ENCODE results near the gene APOL1.
"Not testable (repeated sequence)": the region's sequence is repeated elsewhere in the genome, so short reads cannot be mapped to it uniquely, and the experiment has no call there.

The APOL1 gene

DNA sequence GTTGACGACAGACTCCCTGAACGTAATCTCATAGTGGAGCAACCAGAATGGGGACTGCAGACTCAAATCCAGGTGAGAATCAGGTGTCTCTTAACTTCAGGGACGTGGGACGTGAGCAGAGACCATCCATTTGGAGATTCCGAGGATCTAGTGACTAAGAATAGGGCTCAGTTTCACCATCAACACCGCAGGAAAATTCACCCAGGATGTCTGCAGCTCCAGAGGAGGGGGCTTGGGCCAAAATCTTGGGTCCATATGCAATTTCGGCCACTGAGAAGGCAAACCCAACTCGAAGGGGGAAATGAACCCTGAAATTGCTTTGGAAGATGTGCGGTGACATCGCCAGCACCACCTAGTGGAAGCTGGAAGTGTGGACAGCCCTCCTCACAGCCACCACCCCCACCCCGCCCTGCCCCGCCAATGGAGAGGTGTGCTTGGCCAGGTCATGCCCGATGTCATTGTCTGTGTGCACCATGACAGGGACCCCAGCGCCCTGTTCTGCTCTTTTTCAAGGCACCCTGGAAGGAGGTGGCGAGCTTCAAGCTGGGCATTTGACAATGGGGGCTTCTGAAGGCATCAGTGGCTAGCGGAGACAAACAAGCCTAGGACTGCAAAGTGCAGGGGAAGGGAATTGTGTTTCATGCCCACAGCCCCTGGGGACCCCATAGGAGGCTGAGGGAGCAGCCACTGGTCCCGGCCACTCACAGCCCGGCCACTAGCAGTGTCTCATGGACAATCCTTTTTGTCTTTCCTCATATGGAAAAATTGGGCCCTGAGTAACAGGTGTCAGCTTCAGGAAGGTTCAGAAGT lies 24.8 kb downstream of the APOL1 start:
- no peak for FAIRE-seq

GRCh38 chr22:36279219-36279666 lies 26.3 kb downstream of the APOL1 start:
- no peak for FAIRE-seq

- no peak for FAIRE-seq
Measured at GRCh38 chr22:36280379-36280778, 27.4 kb downstream of the APOL1 start.

DNA sequence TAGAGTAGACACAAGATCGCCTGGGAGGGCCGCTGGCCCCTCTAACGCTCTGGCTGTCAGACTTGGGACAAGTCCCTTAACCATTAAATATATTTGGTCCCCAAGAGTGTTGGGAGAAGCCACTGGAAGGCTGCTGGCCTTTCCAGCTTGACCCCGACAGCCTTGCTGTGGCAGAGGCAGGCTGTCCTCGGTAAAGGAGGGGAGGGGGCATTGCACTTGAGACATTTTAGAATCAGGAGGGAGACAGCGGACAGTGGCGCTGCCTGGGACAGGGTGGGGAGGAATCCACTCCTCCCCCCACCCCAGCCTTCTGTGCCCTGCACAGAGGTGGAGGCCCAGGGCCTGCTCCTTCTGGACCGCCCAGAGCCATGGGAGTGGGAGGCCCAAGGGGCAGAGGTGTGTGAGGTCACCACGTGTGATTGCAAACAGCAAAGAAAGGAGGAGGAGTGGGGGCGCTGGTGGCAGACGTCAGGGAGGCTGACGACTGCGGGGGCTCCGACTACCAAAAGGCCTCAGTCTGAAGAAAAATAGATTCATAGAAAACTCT lies 28.9 kb downstream of the APOL1 start:
- no peak for FAIRE-seq

GRCh38 chr22:36282328-36282831 lies 29.4 kb downstream of the APOL1 start:
- no peak for FAIRE-seq

GRCh38 chr22:36284171-36284571 lies 31.2 kb downstream of the APOL1 start:
- FAIRE-seq, result no peak

GRCh38 chr22:36285017-36285416 lies 32.1 kb downstream of the APOL1 start:
- FAIRE-seq, result no peak

- no peak for FAIRE-seq
Measured at GRCh38 chr22:36285545-36285944, 32.6 kb downstream of the APOL1 start.

GRCh38 chr22:36286096-36286957 lies 33.4 kb downstream of the APOL1 start:
- FAIRE-seq, result no peak

DNA sequence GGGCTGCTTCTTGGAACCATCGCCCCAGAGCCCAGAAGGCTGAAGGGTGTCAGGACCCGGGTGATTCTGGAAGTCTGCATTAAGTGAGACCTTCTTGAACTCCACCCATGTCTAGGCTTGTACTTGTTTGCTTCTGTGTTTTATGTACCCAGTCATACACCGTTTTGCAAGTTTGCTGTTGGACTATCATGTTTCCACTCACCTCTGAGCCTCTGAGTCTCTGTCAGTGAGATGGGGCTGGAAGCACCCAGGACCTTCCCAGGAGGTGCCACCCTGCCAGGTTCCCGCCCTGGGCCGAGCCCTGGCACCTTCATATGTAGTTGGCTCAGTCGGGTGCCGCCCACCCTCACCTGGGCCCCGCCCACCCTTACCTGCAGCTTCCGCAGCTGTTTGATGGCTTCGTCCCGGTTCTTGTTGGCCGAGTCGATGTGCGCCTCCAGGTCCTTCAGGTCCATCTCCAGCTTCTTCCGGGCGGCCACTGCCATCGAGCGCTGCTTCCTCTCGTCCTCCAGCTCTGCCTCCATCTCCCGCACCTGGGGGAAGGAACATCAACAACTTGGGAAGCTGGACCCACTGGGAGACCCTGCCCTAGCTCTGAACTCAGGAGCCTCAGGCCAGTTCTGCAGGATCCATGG lies 35.1 kb downstream of the APOL1 start:
- FAIRE-seq, result no peak

DNA sequence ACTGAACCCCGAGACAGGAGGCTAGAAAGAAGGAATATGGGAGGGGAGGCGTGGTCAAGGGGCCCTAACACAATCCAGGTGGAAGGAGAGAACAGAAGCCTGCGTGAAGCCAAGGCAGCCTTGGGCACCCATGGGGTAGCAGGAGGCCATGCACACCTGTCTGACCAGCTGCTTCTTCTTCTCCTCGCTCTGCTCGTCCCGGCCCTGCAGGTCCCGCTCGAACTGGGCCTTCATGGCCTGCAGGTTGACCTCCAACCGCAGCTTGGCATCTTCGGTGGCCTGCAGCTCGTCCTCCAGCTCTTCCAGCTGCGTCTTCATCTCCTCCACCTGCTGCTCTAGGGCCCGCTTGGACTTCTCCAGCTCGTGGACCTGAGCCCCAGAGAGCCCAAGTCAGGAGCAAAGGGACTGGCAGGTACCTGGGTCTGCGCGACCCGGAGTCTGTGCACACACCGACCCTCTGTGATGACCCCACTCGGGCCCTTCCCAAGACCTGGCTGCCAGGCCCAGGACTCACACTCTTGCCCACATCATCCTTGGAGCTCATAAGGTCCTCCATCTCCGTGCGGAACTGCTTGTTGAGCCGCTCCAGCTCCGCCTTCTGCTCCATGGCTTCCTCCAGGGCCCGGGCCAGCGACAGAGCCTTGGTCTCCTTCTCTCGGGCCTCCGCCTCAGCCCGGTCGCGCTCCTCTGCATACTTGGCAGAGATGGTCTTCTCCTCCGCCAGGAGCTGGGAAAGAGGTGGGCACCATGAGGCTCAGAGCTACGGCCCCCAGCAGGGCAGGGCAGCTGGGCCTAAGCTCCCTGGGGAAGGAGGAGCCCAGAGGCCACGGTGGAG lies 35.9 kb downstream of the APOL1 start:
- FAIRE-seq, result no peak

DNA sequence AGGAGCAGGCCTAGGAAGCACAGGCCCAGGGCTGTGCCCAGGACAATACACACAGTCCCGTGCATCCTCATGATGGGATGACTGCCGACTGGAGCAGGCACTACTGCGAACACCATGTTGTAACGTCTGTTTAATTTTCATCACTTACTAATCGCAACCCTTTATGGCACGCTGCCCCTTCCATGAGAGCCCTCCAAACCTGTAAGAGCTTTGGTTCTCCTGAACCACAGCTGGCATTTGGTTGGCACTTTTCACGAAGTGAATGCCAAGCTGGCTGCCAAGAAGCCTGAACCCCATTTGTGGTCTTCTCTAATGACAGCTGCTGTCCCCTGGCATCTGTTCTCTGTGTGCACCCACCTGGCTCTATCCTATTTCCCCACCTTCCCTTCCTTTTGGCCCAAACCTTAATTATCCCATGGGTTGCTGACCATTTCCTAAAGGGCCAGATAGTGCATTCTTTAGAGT lies 36.5 kb downstream of the APOL1 start:
- FAIRE-seq, result no peak

- not testable (repeated sequence) for FAIRE-seq
Measured at GRCh38 chr22:36289948-36290371, 37.0 kb downstream of the APOL1 start.

DNA sequence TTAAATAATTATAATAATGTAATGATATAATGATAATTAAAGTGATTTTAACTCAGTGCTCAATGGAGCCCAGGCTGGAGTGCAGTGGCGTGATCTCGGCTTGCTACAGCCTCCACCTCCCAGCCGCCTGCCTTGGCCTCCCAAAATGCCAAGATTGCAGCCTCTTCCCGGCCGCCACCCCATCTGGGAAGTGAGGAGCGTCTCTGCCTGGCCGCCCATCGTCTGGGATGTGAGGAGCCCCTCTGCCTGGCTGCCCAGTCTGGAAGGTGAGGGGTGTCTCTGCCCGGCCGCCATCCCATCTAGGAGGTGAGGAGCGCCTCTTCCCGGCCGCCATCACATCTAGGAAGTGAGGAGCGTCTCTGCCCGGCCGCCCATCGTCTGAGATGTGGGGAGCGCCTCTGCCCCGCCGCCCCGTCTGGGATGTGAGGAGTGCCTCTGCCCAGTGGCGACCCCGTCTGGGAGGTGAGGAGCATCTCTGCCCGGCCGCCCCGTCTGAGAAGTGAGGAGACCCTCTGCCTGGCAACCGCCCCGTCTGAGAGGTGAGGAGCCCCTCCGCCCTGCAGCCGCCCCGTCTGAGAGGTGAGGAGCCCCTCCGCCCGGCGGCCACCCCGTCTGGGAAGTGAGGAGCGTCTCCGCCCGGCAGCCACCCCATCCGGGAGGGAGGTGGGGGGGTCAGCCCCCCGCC lies 37.6 kb downstream of the APOL1 start:
- FAIRE-seq, result not testable (repeated sequence)

DNA sequence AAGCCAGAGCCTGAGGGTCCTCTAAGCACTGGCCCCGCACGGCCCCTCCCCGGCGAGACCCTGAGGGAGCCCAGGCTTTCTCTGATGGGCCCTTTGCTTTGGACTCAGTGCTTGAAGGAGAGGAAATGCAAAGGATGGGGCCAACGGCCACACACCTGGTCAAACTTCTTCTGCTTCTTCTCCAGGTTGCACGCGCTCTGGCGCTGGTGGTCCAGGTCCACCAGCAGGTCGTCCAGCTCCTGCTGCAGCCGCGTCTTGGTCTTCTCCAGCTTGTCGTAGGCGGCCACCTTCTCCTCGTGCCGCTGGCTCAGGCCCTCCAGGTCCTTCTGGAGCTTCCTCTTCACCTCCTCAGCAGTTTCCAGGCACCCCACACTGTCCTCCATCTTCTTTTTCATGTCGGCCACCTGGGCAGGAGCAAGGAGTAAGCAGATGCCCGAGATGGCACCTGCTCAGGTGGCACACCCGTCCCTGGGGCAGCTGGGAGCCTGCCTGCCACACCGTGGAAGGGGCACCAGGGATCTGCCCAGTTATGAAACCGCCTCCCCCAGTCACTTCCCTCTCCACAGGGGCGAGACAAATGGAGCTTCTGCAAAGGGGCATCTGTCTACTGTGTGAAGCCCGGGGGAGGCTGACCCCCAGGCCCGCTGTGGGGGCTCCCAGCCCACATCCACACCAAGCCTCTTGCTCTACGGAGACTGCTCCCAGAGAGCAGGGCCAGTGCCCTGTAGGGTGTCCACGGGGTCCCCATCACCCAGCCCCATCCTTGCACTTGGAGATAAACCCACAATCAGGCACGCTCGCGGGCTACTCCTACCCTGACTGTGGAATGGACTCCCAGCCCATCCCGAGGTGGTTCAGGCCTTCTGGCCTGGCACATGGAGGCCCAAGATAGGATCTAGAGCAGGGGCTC lies 39.2 kb downstream of the APOL1 start:
- no peak for FAIRE-seq

- no peak for FAIRE-seq
Measured at GRCh38 chr22:36292823-36293530, 40.0 kb downstream of the APOL1 start.

DNA sequence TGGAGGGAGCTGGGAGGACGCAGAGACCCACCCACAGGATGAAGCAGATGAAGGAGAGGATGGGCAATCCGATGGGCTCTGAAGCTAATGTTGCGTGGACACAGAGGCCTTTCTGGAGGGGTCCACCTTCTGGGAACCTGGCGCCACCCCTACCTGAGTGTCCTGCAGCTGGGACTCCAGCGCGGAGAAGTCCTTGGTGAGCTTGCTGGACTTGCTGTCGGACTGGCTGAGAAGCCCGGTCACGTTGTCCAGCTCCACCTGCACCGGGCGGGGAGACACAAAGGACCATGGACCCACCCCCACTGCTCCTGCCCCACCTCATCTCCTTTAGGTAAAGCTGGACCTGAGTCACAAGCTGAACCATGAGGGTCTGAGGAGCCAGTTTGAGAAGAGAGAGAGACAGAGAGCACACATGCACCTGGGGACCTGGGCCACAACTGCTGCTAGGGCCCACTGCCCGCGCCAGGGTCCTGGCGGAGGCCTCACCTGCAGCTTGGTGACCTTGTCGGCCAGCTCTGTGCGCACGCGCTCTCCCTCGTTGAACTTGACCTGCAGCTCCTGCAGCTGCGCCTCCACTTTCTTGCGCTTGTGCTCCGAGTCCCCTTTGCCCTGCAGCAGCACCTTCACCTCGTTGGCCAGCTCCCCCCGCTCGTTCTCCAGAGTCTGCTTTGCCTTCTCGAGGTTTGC lies 40.8 kb downstream of the APOL1 start:
- no peak for FAIRE-seq

- no peak for FAIRE-seq
Measured at GRCh38 chr22:36294293-36294620, 41.3 kb downstream of the APOL1 start.

GRCh38 chr22:36294801-36295200 lies 41.9 kb downstream of the APOL1 start:
- FAIRE-seq, result no peak

All from islet of Langerhans (tissue), 1 donor.